Activated CD4-positive, alpha-beta memory T cell treated with anti-CD3 and anti-CD28 coated beads, Interleukin-2, amount 10 ng/mL, durations not matched to agents 7 days and 5 days (primary cell): ENCODE results near the gene SYNJ2. TPM values are rescaled to one million over a fixed set of nuclear protein-coding genes. Genes with fewer than 3 reads are reported as not detected.

Experiments used
- CTCF ChIA-PET: fragments of 350-600 bp; sonication (Branson Sonifier 250); formaldehyde crosslinking; loops from one replicate; lab custom pipeline; 2021; ENCODE audit warnings: antibody characterized with exemption, inconsistent platforms; lab: Charles Lee
- POLR2A ChIA-PET: fragments of 350-600 bp; sonication (Branson Sonifier 250); formaldehyde crosslinking; loops from one replicate; lab custom pipeline; 2021; ENCODE audit warnings: antibody characterized with exemption; lab: Charles Lee
- DNase-seq: peaks from one replicate; pipeline ENCODE4 v3.0.0-alpha.2; 2020
- H3K27ac Mint-ChIP-seq: one replicate; pipeline ENCODE4 v1.8.0; 2021; ENCODE audit warnings: mild to moderate bottlenecking, mixed read lengths
- H3K27me3 Mint-ChIP-seq: one replicate; pipeline ENCODE4 v1.8.0; 2021; ENCODE audit warnings: mixed read lengths
- H3K36me3 Mint-ChIP-seq: one replicate; pipeline ENCODE4 v1.8.0; 2021; ENCODE audit warnings: low read depth, mixed read lengths
- H3K4me1 Mint-ChIP-seq: one replicate; pipeline ENCODE4 v1.8.0; 2021; ENCODE audit warnings: mixed read lengths
- H3K4me3 Mint-ChIP-seq: one replicate; pipeline ENCODE4 v1.8.0; 2021; ENCODE audit warnings: mild to moderate bottlenecking, mixed read lengths
- H3K9me3 Mint-ChIP-seq: one replicate; pipeline ENCODE4 v1.8.0; 2021; ENCODE audit warnings: mixed read lengths
- total RNA-seq, 2 experiments: library from RNA; stranded (reverse); gene quantifications; one replicate each; pipeline ENCODE4 v1.2.3, GENCODE V29; 2021

SYNJ2 gene
- total RNA-seq, 2 experiments from 2014 or later: 36.8 to 39.1 TPM

DNA sequence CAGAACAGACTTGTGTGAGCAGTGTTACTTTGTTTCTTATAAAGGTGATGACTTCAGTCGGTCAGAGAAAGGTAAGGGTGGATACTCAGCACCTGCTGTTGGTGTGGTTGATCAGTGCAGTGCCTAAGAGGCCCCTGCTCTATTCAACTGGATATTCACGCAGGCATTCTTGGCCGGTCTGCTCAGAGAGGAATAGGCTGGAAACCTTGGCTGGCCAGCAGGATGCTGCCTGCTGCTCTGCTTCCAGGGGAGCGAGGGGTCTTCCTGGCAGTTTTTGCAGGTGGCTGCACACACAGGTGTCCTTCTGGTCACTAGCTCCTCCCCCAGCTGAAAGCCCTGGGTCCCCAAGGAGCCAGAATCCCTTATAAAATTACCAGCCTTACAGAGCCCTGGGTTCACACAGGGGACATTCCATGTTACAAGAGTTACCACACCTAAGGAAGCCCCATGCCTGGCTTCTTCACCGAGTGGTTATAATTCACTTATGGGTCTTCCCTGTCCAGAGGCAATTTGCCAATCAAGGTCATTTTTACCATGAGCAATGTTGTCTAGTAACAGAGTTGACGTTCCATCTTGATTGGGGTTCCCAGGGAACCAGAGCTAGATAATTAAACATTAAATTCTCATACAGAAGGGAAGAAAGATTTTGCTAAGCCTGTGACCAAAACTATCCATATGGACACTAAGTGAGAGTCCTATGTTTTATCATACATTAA, 16.4 kb downstream of the SYNJ2 start:
- Mint-ChIP-seq H3K4me1 (peaks cover 22% of the 10 kb centered on the region), H3K36me3 (no peaks in the 10 kb centered on the region), H3K9me3 (no peaks in the 10 kb centered on the region), H3K27ac (no peak overlapping the region), H3K27me3 (no peaks in the 10 kb centered on the region), H3K4me3 (no peak overlapping the region)
- CTCF ChIA-PET: interaction anchor here (2.0 kb wide), 1 partner anchor 75 kb away, joined by 5 read pairs; no protein-coding TSS in a partner anchor
- no peak for DNase-seq
- POLR2A ChIA-PET: no interaction called here

DNA sequence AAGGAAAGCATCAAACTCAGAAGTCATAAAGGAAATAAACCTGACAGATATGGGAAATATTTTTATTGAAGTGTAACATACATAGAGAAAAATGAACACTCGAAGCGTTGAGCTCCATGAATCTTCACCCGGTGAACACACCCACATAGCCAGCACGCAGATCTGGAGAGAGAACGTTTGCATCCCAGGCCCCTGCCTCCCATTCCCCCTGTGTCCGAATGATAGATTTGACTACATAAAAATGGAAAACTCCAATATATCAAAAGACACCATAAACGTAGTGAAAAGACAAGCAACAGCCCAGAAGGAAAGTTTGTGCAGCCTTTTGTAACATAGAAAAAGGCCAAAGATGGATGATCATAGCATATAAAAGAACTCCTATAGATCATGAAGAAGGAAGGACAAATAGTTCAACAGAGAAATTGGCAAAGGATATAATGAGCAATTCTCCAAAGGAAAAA, 17.1 kb downstream of the SYNJ2 start:
- H3K4me1 Mint-ChIP-seq: peaks cover 26% of the 10 kb centered on the region
- CTCF ChIA-PET: interaction anchor here (0.8 to 2.0 kb wide), 2 partner anchors 9 to 74 kb away, joined by 3 to 5 read pairs; no protein-coding TSS in a partner anchor
- no peaks in the 10 kb centered on the region for H3K27me3 Mint-ChIP-seq
- no peak for DNase-seq
- H3K4me3 Mint-ChIP-seq: no peak overlapping the region
- H3K9me3 Mint-ChIP-seq: no peaks in the 10 kb centered on the region
- no peak overlapping the region for H3K27ac Mint-ChIP-seq
- POLR2A ChIA-PET: no interaction called here
- no peaks in the 10 kb centered on the region for H3K36me3 Mint-ChIP-seq

DNA sequence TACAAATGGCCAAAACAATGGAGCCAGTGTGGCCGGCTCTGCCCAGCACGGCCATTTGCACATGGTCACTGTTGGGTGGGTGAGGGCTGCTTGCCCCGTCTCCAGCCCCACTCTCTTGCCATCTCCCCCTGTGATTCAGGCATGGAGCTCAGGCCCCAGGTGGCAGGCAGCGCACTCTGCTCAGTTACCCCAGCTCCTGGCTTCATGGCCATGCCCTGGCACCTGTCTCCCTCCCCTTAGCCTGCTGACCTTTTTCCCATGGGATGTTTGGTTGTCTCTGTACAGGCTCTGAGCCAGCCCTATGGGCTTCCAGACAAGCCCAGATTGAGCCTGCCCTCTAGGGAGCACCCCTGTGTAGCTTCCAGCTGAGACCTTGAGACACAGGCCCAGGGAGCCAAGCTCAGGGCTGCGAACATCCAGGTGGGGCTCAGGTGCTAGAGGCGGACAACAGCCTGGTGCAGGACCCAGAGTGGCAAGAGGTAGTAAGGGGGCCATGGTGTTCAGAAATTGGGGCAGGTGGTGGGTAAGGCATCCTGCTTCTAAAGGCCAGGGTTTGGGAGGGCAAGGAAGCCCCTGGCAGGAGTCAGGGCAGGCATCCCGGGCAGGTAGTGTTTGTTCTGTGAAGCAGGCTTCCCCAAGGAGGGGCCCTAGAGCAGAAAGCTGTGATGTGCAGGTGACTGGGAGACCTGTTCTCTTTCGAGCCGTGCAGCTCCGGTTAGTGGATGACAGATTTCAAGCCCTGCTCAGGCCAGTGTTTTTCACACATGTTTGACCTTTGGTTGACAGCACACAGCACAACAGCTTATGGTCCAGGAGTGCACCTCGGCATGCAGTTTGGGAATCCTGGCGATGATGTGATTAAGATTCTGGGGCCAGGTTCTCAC, 17.7 kb downstream of the SYNJ2 start:
- Mint-ChIP-seq H3K4me1 (peaks cover 30% of the 10 kb centered on the region), H3K27me3 (no peaks in the 10 kb centered on the region), H3K9me3 (no peaks in the 10 kb centered on the region), H3K4me3 (no peak overlapping the region), H3K27ac (no peak overlapping the region), H3K36me3 (no peaks in the 10 kb centered on the region)
- POLR2A ChIA-PET: no interaction called here
- DNase-seq: no peak
- CTCF ChIA-PET: interaction anchor here (0.6 to 2.0 kb wide), 3 partner anchors 9 to 73 kb away, joined by 3 to 5 read pairs (median 3); no protein-coding TSS in a partner anchor

DNA sequence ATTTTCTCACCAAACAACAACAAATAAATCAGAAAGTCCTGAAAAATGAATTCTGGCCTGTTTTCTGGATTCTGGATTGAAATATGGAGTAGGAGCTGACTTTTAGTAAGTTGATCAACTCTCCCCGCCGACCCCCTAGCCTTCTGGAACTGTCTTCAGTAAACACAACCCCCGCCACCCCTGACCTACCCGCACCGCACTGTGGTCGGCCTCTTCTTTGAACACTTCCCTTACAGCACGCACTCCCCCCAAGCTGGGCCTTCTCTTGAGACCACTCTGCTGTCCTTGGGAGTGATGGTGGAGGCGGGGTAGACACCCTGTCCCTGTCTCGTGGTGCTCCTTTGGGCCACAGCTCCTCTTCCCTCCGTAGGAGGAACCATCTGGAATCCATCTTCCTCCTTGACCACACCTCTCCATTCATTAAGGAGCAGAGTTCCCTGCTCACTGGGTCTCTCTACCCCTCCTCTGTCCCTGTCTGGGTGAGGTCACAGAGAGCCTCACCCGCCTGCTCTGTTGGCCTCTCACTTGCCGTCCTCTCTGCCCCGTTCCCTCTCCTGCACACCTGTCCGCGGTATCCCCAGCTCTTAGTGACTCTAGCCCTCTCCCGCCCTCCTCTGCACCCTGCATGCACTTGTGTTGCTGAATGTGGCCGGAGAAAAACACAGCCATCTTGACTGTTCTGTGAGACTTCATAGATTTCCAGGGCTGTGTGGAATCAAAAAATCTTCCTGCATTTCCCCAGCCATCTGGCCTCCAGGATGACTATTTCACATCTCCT, 19.1 kb downstream of the SYNJ2 start:
- Mint-ChIP-seq H3K36me3 (peaks cover 2% of the 10 kb centered on the region), H3K27ac (no peak overlapping the region), H3K9me3 (no peaks in the 10 kb centered on the region), H3K4me3 (no peak overlapping the region), H3K27me3 (no peaks in the 10 kb centered on the region), H3K4me1 (peaks cover 36% of the 10 kb centered on the region)
- DNase-seq: no peak
- CTCF ChIA-PET: interaction anchor here (0.6 to 2.0 kb wide), 3 partner anchors 19 to 72 kb away, joined by 3 to 5 read pairs (median 3); no protein-coding TSS in a partner anchor
- POLR2A ChIA-PET: no interaction called here

DNA sequence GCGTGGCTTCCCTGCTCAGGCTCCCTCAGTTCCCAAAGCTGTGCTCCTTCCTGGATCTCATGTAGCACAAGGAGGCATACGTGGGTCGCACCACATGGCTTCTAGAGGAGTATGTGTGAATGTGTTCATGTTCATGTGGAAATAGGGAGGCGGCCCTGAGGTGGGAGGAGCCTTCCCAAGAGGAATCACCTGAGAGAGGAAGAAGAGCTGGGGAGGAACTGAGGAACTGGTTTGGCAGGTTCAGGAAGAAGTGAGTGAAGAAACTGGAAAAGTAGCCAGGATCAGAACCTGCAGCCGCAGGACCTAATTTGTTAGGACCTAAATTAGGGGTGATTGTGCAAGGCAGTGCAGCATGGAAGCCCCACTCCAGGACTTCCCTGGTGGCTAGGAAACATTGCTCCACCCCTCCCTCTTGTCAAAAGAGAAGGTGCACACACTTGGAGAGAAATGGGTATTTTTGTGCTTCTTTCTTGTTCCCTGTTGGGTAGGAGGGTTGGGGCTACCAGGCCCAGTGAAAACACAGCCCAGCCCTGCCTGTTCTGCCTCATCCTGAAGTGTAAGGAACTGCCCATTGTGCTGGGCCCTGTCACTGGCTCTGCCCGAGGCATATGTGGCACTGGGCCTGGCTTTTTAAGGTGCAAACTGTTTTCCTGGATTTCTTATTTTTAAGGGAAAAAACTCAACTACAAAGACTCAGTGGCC, 20.7 kb downstream of the SYNJ2 start:
- Mint-ChIP-seq H3K27ac (no peak overlapping the region), H3K27me3 (no peaks in the 10 kb centered on the region), H3K4me3 (no peak overlapping the region), H3K9me3 (no peaks in the 10 kb centered on the region), H3K4me1 (peaks cover 40% of the 10 kb centered on the region), H3K36me3 (peaks cover 10% of the 10 kb centered on the region)
- no peak for DNase-seq
- ChIA-PET CTCF (no interaction called here), POLR2A (interaction anchor here (0.6 to 1.1 kb wide), 2 partner anchors 11 to 24 kb away, joined by 3 read pairs; no protein-coding TSS in a partner anchor)

DNA sequence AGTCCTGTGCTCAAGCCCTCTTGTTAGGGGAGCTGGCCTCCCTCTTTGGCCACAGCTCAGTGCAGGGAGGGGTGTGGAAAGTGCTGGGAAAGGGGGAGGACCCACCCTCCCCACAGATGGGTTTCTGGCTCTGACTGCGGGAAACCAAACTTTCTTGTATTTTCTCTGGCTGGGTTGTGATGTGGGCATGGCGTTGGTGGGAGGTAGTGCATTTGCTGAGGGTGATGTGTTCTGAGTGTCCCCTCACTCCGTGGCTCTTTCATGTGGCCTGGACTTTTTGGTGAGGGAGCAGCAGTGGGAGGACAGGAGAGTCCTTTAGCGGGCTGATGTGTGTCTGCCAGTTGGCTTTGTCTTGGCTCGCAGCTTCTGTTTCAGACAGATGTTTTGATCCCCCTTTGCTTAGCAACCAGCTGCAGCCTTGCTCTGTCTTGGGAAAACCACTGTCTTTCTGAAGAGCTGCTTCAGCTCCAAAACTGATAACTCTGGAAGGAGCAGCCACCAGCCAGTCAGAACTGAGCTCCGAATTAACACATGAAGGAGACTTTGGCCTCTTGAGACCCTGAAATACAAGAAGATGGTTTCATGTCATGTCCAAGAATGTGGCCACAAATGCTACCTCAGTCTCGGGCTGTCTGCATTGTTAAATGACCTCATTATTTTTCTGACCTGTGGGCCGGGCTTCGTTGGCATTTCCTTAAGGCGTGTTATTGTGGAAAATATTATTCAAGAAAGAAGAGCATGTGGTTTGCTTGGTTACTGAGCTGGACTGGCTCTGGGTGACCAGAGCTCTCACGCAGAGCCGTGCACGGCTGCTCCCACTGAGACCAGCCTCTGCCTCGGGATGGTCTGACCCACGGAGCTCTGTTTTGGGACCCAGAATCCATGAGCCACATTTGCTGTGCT, 21.5 kb downstream of the SYNJ2 start:
- Mint-ChIP-seq H3K36me3 (peaks cover 11% of the 10 kb centered on the region), H3K4me3 (no peak overlapping the region), H3K9me3 (no peaks in the 10 kb centered on the region), H3K4me1 (peaks cover 46% of the 10 kb centered on the region), H3K27ac (no peak overlapping the region), H3K27me3 (no peaks in the 10 kb centered on the region)
- DNase-seq: no peak
- ChIA-PET CTCF (no interaction called here), POLR2A (interaction anchor here (0.6 to 1.1 kb wide), 3 partner anchors 10 to 23 kb away, joined by 3 read pairs; no protein-coding TSS in a partner anchor)

DNA sequence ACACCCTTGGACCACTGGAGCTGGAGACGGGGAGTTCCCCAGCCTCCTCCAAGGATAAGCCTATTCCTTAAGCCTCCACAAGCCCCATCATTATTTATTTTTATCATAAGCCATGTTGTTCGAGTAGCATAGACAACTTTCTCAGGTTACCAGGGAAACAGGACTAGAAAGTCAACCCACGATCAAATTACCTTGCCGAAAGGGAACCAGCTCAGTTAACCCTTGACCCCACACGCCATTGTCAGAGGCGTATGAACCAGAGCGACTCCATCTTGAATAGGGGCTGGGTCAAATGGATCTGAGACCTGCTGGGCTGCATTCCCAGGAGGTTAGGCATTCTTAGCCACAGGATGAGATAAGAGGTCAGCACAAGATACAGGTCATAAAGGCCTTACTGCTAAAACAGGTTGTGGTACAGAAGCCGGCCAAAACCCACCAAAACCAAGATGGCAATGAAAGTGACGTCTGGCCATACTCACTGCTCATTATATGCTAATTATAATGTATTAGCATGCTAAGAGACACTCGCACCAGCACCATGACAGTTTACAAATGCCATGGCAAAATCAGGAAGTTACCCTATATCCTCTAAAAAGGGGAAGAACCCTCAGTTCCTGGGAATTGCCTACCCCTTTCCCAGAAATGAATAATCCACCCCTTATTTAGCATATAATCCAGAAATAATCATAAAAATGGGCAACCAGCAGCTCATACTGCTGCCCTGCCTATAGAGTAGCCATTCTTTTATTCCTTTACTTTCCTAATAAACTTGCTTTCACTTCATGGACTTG, 22.4 kb downstream of the SYNJ2 start:
- peaks cover 55% of the 10 kb centered on the region for H3K4me1 Mint-ChIP-seq
- no peaks in the 10 kb centered on the region for H3K9me3 Mint-ChIP-seq
- ChIA-PET POLR2A (interaction anchor here (1.1 kb wide), 1 partner anchor 21 kb away, joined by 3 read pairs; no protein-coding TSS in a partner anchor), CTCF (no interaction called here)
- peaks cover 20% of the 10 kb centered on the region for H3K36me3 Mint-ChIP-seq
- H3K27me3 Mint-ChIP-seq: no peaks in the 10 kb centered on the region
- H3K27ac Mint-ChIP-seq: no peak overlapping the region
- DNase-seq: no peak
- no peak overlapping the region for H3K4me3 Mint-ChIP-seq

DNA sequence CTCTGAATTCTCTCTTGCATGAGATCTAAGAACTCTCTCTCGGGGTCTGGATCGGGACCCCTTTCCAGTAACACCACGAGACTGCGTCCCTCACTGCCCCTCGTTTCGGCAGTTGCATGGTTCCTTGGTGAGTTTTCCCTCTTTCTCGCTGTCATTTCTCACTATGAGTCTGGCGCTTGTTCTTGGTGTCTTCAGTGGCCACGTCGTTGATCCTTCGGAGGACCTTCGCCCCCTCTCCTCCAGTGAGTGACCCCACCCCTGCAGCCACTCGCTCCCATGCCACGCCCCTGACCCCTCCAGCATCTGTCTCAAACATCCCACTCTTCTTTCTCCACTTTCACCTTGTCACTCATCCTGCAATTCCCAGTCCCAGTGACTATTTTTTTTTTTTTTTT, 23.0 kb downstream of the SYNJ2 start:
- Mint-ChIP-seq H3K4me3 (no peak overlapping the region), H3K27me3 (no peaks in the 10 kb centered on the region)
- POLR2A ChIA-PET: no interaction called here

DNA sequence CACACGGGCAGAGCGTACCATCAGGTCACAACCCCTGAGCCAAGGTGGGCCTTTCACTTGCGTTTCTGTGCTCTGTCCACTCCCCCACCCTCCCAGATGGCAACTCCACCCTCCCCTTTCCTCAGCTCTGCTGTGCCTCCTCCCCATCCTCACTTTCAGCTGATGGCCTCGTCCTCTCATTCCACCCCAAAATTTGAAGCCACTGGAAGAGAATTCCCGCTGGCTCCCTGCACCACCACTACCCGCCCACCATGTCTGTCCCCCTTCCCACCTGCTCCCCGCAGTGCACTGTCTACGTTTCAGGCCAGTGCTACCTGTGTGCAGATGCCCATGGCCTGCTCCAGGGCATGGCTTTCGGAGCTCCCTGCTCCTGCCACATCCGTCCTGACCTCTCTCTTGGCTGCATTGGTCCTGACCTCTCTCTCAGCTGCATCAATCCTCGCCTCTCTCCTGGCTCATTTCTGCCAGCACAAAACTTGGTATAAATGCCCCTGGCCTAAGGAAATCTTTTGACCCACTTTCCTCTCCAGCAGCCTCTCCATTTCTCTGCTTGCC, 24.0 kb downstream of the SYNJ2 start:
- CTCF ChIA-PET: interaction anchor here (0.7 kb wide), 1 partner anchor 27 kb away, joined by 6 read pairs; no protein-coding TSS in a partner anchor
- POLR2A ChIA-PET: no interaction called here
- H3K36me3 Mint-ChIP-seq: peaks cover 29% of the 10 kb centered on the region

More for the DNA sequence above, 23.0 kb downstream of the SYNJ2 start:
- H3K4me1 Mint-ChIP-seq: peaks cover 60% of the 10 kb centered on the region
- peaks cover 23% of the 10 kb centered on the region for H3K36me3 Mint-ChIP-seq
- H3K9me3 Mint-ChIP-seq: no peaks in the 10 kb centered on the region
- CTCF ChIA-PET: interaction anchor here (0.7 kb wide), 1 partner anchor 26 kb away, joined by 6 read pairs; no protein-coding TSS in a partner anchor
- no peak overlapping the region for H3K27ac Mint-ChIP-seq
- DNase-seq: no peak

DNA sequence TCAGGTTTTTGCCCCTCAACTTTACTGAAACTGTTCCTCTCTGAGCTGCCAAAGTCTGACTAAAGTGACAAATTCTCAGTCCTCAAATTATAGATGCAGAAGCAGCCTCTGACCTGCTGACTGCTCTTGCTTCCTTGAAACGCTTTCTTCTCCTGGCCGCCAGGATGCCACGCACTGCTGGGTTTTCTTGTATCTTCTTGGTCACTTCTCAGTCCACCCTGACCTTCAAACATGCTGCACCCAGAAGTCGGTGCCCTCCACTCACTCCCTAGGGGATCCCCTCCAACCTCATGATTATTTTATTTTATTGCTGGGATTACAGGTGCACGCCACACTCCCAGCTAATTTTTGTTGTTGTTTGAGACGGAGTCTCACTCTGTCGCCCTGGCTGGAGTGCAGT, 24.7 kb downstream of the SYNJ2 start:
- DNase-seq: no peak
- CTCF ChIA-PET: interaction anchor here (1.3 kb wide), 1 partner anchor 24 kb away, joined by 3 read pairs; no protein-coding TSS in a partner anchor
- peaks cover 34% of the 10 kb centered on the region for H3K36me3 Mint-ChIP-seq
- H3K4me1 Mint-ChIP-seq: peaks cover 75% of the 10 kb centered on the region
- no peaks in the 10 kb centered on the region for H3K27me3 Mint-ChIP-seq
- POLR2A ChIA-PET: no interaction called here
- no peak overlapping the region for H3K4me3 Mint-ChIP-seq
- H3K9me3 Mint-ChIP-seq: no peaks in the 10 kb centered on the region
- H3K27ac Mint-ChIP-seq: no peak overlapping the region

More for the DNA sequence above, 24.0 kb downstream of the SYNJ2 start:
- DNase-seq: no peak
- no peak overlapping the region for H3K27ac Mint-ChIP-seq
- H3K4me1 Mint-ChIP-seq: peaks cover 71% of the 10 kb centered on the region
- no peak overlapping the region for H3K4me3 Mint-ChIP-seq
- H3K27me3 Mint-ChIP-seq: no peaks in the 10 kb centered on the region
- no peaks in the 10 kb centered on the region for H3K9me3 Mint-ChIP-seq
